PFSK-1 (cell line): ENCODE results near the gene WIZ.

Experiments used
- POLR2AphosphoS5 ChIP-seq: IDR thresholded peaks from 2 replicates; pipeline ENCODE4 v1.6.1; 2012; ENCODE audit warnings: low read depth, mild to moderate bottlenecking, control low read depth, low read length, moderate library complexity
- REST ChIP-seq, 2 experiments: IDR thresholded peaks; 2 replicates each; pipeline versions ENCODE4 v1.6.1 to v1.8.0; 2011 to 2012; ENCODE audit warnings: low read depth in 2 of 2, low read length in 2 of 2, control low read depth in 1 of 2, inconsistent platforms in 1 of 2, mild to moderate bottlenecking in 1 of 2, moderate library complexity in 1 of 2; ENCODE audit not compliant: insufficient read depth in 1 of 2
- SIN3A ChIP-seq: IDR thresholded peaks from 2 replicates; pipeline ENCODE4 v1.6.1; 2012; ENCODE audit warnings: mild to moderate bottlenecking, low read length, moderate library complexity, borderline replicate concordance; ENCODE audit not compliant: insufficient read depth

- TF ChIP-seq SIN3A (no peak), POLR2AphosphoS5 (no peak), REST (IDR thresholded peaks at IDR 0.05; ENCODE audit: insufficient read depth in 1 of 2, low read depth in 2 of 2, low read length in 2 of 2) (no peak)
Measured at GRCh38 chr19:15394426-15394825, 55.3 kb downstream of the WIZ start.
